ENCODE measurements around the gene CENPT. TPM values are rescaled to one million over a fixed set of nuclear protein-coding genes. Genes with fewer than 3 reads are reported as not detected.

Gene CENPT
- total RNA-seq, 1 experiment from 2014 or later: 27.4 TPM

DNA sequence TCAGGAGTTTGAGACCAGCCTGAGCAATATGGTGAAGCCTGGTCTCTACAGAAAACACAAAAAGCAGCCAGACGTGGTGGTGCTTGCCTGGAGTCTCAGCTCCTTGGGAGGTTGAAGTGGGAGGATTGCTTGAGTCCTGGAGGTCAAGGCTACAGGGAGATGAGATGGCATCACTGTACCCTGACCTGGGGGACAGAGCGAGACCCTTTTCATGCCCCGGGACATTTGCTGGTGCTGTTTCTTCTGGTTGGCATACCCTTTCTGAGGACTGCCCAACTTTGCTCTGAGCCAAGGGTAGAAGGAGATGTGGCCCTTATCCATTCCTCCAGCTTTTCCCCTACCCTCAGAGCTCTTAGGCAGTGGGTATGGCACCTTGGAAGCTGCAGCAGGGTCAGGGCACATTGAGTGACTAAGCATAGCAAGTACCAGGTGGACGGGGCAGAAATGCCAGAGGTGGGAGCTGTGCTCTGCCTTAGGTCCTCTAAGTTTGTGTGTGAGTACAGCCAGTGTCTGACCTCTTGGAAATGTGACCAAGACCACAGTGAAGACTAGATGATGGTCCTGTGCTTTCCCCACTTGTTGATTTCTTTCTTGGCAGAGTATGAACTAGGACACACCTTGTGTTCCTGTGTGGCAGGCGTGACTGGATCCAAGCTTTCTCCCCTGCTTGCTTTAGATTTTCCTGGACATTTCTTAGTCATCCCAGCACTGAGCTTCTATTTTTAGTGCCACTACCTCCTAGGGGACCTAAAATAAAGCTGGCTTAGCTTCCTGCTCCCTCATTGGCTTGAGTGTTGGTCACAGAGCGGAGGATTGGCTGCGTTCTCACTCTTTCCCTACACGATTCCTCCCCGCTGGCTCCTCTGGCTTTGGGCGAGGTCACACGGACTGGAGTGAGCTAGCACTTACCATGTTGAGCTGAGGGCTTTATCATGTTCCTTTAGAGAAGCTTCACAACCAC lies 15.4 kb upstream of the CENPT start:
- Histone ChIP-seq H3K27me3 (no peaks in the 10 kb centered on the region), H3K4me3 (no peak overlapping the region), H3K36me3 (peaks cover 40% of the 10 kb centered on the region), H3K9me3 (no peaks in the 10 kb centered on the region)
- DNase-seq: no peak

DNA sequence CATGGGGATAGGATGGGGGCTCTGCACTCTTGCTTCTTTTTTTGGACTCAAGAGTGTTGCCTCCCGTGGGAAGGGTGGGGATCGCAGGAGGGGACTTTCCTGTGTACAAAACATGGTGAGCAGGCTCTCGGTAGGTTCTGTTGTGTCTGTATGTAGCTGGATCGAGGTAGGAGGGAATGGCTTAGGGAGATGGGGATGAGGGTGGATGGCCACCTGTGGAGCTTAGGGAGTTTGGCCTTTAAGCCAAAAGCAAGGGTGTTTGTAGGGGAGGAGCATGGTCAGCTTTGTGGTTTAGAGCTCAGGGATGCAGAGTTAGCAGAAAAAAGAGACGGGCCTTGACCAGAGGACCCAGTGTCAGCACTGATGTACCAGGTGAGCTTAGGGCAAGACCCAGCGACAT lies 14.4 kb upstream of the CENPT start:
- Histone ChIP-seq H3K36me3 (peaks cover 33% of the 10 kb centered on the region), H3K4me3 (no peak overlapping the region)
- DNase-seq: no peak

DNA sequence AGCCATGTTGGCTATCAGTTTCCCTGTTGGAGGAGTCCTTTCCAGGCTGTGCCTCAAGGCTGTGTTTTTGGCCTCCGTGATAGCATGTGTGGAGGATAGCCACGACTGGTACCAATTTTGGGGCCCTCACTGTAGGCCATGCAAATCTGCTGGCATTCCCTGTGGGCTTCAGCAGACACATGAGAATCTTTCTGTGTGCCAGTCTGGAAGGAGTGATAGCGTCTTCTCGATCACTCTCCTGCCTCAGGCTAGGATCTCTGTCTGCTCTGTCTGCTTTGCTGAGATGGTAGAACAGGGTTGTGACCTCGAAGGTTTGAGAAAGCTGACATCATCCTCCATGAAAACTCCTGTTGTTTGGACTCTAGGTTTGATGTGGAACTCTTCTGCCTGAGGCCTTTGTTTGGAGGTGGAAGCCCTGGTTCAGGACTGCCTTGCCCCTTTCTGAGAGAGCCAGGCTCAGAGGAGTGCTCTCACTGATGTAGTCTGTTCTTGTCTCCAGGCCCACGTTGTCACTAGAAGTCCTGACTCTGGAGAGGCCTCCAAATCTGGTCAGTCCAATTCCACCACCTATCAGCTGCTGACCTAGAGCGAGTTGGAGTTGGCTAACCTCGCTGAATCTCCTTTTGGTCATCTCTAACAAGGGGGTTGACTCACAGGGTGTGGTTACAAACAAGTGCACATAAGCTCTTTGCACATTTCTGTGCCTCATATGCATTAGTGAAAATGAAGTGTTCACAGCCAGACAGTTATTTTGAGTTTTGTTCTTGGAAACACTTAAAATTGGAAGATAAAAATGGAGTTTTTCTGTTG lies 13.3 kb upstream of the CENPT start:
- peak; percentile 34 for DNase-seq
- Histone ChIP-seq H3K27me3 (no peaks in the 10 kb centered on the region), H3K4me3 (no peak overlapping the region), H3K36me3 (peaks cover 32% of the 10 kb centered on the region), H3K9me3 (no peaks in the 10 kb centered on the region)

More for the DNA sequence above, 14.4 kb upstream of the CENPT start:
- no peaks in the 10 kb centered on the region for H3K27me3 ChIP-seq
- no peaks in the 10 kb centered on the region for H3K9me3 ChIP-seq

DNA sequence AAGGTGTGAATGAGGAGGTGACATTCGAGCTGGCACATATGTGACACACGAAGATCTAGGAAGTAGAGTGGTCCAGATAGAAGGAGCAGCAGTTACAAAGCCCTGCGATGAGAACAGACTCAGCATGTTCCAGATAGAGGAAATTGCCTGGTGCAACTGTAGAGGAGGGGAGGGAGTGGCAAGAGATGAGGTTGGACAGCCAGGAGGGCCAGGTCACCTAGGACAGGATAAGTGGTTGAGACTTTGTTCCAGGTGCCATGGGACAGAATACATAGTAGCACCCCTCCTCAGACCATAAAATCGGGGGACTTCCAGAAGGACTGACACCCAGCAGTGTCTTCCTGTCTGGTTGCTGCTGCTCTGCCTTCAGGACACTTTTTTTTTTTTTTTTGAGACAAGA lies 11.0 kb upstream of the CENPT start:
- peaks cover 22% of the 10 kb centered on the region for H3K36me3 ChIP-seq
- no peak overlapping the region for H3K4me3 ChIP-seq
- H3K27me3 ChIP-seq: no peaks in the 10 kb centered on the region
- DNase-seq: no peak
- no peaks in the 10 kb centered on the region for H3K9me3 ChIP-seq

DNA sequence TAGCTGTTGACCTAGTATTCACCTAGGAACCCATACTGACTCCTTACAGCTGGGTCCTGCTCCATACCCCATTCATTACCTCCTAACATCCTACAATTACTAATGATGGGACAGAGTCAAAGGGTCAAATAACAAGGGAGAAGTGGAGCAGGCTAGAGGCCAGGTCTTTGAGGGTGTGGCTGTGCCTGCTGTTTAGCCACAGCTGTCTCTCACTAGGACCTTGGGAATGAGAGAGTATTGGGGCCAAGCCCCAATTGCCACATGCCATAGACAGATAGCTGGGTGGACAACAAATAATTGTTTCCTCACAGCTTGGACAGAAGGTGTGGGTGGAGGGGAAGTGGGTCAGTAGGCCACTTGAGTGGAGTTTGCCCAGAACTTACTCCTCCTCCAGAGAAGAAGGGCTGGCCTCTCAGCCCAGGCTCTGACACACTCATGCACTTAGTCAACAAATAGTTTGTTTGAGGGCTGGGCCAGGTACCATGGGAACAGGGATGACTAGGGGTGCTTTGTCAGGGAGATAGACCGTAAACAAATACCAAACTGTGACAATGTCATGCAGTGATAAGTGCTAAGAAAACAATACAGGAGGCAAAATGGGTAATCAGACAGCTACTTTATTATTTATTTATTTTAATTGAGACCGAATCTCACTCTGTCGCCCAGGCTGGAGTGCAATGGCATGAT lies 10.2 kb upstream of the CENPT start:
- H3K27me3 ChIP-seq: no peaks in the 10 kb centered on the region
- no peaks in the 10 kb centered on the region for H3K9me3 ChIP-seq
- peaks cover 22% of the 10 kb centered on the region for H3K36me3 ChIP-seq
- no peak overlapping the region for H3K4me3 ChIP-seq
- peak; percentile 87 for DNase-seq

DNA sequence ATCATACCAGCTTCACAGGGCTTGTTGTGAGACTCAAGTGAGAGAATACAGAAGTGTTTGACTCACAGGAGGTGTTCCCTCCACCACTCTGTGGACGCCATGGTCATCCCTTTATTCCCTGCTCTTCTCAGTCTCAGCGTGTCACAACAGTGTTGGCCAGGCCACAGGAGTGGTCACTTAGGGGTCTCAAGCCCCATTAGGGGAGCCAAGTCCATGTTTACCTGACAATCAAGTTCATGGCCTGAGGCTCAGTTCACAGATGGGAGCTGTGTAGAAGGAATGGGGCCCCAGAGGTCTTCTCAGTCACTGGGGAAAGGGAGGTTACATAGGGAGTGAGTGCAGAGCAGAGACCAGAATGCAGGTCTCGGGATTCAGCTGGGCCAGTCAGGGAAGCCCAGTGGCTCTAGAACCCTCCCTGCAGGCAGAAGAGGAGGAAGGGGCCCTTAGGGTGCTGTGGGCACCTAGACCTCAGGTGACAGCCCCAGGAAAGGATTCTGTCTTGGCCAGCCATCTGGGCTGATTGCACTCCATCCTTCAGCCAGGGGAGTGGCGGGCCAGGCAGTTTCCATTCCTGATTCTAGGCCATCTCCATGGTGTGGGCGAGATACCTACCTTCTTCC lies 9.5 kb upstream of the CENPT start:
- Histone ChIP-seq H3K36me3 (peaks cover 22% of the 10 kb centered on the region), H3K4me3 (no peak overlapping the region)

DNA sequence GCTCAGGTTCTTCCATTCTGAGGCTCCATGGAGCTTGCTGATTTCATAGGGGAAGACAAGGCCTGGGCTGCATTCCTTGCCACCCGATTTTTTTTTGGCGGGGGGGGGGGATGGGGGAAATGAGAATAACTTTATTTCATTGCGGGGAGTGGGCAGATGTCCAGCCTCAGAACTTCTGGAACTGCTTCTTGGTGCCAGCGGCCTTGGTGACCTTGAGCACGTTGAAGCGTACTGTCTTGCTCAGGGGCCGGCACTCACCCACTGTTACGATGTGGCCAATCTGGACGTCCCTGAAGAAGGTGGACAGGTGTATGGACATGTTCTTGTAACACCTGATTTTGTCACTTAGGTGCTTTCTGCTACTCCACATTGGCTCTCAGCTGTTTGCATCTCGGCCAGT lies 8.3 kb upstream of the CENPT start:
- Histone ChIP-seq H3K9me3 (no peaks in the 10 kb centered on the region), H3K4me3 (no peak overlapping the region), H3K27me3 (no peaks in the 10 kb centered on the region), H3K36me3 (peaks cover 14% of the 10 kb centered on the region)
- DNase-seq: no peak

More for the DNA sequence above, 9.5 kb upstream of the CENPT start:
- DNase-seq: no peak
- no peaks in the 10 kb centered on the region for H3K9me3 ChIP-seq
- H3K27me3 ChIP-seq: no peaks in the 10 kb centered on the region

DNA sequence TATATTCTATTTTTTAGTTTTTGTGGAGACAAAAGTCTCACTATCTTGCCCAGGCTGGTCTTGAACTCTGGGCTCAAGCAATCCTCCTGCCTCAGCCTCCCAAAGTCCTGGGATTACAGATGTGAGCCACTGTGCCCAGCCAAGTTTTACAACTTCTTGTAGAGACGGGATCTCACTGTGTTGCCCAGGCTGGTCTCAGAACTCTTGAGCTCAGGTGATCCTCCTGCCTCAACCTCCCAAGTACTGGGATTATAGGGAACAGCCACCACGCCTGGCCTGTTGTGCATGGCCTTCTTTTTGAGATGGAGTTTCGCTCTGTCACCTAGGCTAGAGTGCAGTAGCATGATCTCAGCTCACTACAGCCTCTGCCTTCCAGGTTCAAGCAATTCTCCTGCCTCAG lies 6.2 kb upstream of the CENPT start:
- no peaks in the 10 kb centered on the region for H3K9me3 ChIP-seq
- H3K36me3 ChIP-seq: peaks cover 11% of the 10 kb centered on the region
- H3K27me3 ChIP-seq: no peaks in the 10 kb centered on the region
- no peak for DNase-seq
- no peak overlapping the region for H3K4me3 ChIP-seq

DNA sequence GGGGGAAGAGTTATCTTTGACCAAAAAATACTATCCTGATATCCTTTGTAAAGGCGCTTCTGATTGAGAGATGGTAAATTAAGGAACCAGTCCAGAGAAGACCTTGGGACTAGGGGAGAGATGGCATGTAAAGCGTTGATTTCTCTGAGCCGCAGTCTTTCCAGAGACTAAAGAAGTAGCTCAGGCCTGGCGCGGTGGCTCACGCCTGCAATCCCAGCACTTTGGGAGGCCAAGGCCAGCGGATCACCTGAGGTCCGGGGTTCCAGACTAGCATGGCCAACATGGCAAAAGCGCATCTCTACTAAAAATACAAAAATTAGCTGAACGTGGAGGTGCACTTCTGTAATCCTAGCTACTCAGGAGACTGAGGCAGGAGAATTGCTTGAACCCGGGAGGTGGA lies 625 bp upstream of the CENPT start:
- H3K4me3 ChIP-seq: peak overlapping the region; percentile 78
- no peak for DNase-seq
- no peaks in the 10 kb centered on the region for H3K9me3 ChIP-seq
- no peaks in the 10 kb centered on the region for H3K27me3 ChIP-seq
- peaks cover 12% of the 10 kb centered on the region for H3K36me3 ChIP-seq

DNA sequence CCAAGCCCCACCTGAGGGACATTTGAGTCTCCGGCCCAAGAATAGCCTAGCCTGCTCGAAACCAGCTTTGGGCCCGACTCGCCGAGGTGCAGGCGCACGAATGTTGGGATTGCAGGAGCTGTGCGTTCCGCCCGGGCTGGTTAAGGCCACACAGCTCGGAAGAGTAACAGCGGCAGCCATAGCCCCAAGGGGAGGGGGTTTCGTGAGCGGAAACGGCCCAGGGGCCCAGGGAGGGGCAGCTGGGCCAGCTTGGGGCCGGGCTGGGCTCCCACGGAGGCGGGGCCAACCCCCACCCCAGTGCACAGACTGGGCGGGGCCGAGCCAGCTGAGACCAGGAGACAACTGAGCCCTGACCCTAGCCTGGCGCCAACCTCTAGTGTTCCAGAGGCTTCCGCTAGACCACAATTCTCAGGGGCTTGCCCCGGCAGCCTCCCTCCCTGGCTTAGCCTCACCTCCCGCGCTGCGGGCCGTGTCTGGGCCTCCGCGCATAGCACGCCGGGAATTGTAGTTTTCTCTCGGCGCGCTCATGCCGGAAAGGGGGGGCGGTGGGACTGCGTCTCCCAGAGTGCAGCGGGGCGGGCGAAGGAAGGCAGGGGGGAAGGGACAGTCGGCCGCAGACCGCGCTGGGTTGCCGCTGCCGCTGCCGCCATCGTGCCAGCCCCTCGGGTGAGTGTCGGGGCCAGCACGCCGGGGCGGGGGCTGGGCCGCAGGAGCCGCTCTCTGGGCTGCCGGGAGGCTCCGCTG lies 1.0 kb downstream of the CENPT start, which contains the start of gene NUTF2:
Gene NUTF2, plus strand, starts transcription at position 614 of the 744 bp plus-strand sequence. CDS start 18,198 bp downstream, outside the sequence.
- Histone ChIP-seq H3K9me3 (no peaks in the 10 kb centered on the region), H3K4me3 (peak within 1 kb of the TSS; percentile 78), H3K27me3 (no peaks in the 10 kb centered on the region), H3K36me3 (peaks cover 12% of the 10 kb centered on the region)
- DNase-seq: peak; percentile 95

DNA sequence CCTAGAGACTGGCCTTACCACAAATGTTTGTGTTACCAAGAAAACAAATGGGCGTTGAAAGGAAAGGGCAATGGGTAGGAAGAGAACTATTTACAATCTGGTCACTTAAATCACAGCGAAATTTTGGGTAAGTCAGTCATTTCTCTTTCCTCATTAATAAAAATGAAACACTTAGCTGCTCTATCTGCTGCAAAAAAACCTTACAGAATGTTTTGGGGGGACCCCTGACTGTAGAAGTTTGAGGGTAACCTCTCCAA lies 1.5 kb downstream of the CENPT start:
- peak overlapping the region; percentile 78 for H3K4me3 ChIP-seq
- DNase-seq: no peak
- no peaks in the 10 kb centered on the region for H3K27me3 ChIP-seq
- peaks cover 12% of the 10 kb centered on the region for H3K36me3 ChIP-seq
- H3K9me3 ChIP-seq: no peaks in the 10 kb centered on the region

DNA sequence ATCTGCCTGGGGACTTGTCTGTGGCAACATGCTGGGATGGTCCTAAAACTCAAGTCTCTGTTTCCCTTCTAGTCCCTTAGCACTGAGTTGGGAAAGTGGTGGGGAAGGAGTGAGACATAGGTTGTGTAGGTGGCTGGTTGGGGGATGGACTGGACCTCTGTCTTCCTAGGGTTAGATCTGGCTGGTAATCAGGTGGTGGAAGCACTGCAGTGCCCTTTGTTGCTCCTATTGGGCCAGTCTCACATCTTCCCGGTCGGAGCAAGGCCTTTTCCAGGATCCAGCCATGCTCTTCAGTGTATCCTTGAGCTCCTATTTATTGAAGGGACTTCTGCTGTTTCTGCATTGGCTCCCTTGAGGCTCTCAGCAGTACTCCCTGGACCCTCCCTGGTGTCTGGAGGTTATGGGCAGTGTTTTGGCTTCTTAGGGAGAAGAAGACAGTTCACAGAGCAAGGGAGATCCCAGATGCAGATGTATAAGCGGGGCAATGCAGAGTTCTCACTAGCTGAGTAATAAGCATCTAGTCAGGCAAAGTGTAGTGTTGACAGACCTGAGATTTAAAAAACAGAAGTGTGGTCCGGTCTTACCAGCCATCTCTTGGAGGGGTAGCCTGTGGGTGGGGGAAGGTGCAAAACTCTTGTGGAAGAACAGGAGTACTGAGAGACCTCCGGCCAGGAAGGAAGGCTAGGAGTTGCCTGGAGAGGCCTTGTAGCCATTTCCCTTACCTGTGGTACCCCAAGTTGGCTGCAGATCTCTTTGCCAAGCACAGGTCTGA lies 2.0 kb downstream of the CENPT start:
- H3K4me3 ChIP-seq: peak overlapping the region; percentile 78
- H3K9me3 ChIP-seq: no peaks in the 10 kb centered on the region
- H3K36me3 ChIP-seq: peaks cover 12% of the 10 kb centered on the region
- H3K27me3 ChIP-seq: no peaks in the 10 kb centered on the region
- no peak for DNase-seq

DNA sequence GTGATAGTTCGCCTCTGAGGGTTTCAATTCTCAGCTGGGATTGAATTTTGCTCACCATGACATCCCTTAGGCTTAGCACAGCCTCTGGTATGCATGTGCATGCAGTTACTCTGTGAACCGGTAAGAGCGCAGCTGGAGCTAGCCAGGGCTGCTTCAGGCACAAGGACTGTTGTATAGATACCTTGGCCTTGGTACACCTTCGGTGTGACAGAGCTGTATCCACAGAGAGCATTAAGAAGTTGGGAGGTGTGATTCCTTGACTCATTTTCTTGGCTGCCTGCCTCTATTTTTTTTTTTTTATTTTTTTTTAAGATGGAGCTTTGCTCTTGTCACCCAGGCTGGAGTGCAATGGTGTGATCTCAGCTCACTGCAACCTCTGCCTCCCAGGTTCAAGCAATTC lies 3.0 kb downstream of the CENPT start:
- peaks cover 12% of the 10 kb centered on the region for H3K36me3 ChIP-seq
- H3K27me3 ChIP-seq: no peaks in the 10 kb centered on the region
- no peak overlapping the region for H3K4me3 ChIP-seq
- DNase-seq: no peak
- no peaks in the 10 kb centered on the region for H3K9me3 ChIP-seq

DNA sequence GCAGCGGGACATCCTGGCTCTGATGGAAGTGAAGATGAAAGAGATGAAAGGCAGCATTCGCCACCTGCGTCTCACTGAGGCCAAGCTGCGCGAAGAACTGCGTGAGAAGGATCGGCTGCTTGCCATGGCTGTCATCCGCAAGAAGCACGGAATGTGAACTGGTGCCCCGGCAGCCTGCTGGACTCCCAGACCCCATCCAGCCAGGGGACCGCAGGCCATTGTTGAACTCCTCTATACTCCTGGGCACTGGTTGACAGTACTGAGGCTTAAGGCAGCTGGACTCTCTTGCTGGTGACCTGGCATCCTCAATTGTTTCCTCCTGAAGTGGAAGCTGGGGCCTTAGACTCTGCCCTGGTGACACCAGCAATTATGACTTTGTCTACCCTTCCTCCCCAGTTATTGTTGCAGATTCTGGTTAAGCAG lies 4.1 kb downstream of the CENPT start:
- no peak for DNase-seq
- Histone ChIP-seq H3K27me3 (no peaks in the 10 kb centered on the region), H3K36me3 (peaks cover 5% of the 10 kb centered on the region), H3K9me3 (no peaks in the 10 kb centered on the region), H3K4me3 (peak overlapping the region; percentile 96)

DNA sequence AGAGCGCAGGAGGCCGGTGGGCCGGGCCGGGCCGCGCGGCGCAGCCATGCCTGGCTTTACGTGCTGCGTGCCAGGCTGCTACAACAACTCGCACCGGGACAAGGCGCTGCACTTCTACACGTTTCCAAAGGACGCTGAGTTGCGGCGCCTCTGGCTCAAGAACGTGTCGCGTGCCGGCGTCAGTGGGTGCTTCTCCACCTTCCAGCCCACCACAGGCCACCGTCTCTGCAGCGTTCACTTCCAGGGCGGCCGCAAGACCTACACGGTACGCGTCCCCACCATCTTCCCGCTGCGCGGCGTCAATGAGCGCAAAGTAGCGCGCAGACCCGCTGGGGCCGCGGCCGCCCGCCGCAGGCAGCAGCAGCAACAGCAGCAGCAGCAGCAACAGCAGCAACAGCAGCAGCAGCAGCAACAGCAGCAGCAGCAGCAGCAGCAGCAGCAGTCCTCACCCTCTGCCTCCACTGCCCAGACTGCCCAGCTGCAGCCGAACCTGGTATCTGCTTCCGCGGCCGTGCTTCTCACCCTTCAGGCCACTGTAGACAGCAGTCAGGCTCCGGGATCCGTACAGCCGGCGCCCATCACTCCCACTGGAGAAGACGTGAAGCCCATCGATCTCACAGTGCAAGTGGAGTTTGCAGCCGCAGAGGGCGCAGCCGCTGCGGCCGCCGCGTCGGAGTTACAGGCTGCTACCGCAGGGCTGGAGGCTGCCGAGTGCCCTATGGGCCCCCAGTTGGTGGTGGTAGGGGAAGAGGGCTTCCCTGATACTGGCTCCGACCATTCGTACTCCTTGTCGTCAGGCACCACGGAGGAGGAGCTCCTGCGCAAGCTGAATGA lies 4.8 kb downstream of the CENPT start:
- Histone ChIP-seq H3K36me3 (peaks cover 5% of the 10 kb centered on the region), H3K9me3 (no peaks in the 10 kb centered on the region), H3K27me3 (no peaks in the 10 kb centered on the region), H3K4me3 (peak overlapping the region; percentile 96)
- DNase-seq: no peak
